GM13977 (cell line): ENCODE results near the gene MT1G.

Experiments used
- DNase-seq: peaks from one replicate; pipeline ENCODE4 v3.0.0; 2012; ENCODE audit warnings: low spot score
- CTCF ChIP-seq: IDR thresholded peaks from 2 replicates; pipeline ENCODE4 v1.5.1; 2012; ENCODE audit warnings: mild to moderate bottlenecking, control low read depth; ENCODE audit not compliant: insufficient read depth; ENCODE audit errors: extremely low read depth, missing control alignments
- in situ Hi-C: fragments of 300-500 bp; cut with MboI; formaldehyde crosslinking; loops from one replicate; pipeline ENCODE4 v1.12.0; 2022; ENCODE audit warnings: low sequenced_read_pairs, low pct_unique_long_range_greater_than_20kb, mixed read lengths, inconsistent platforms; ENCODE audit not compliant: unreplicated experiment

Gene MT1G

GRCh38 chr16:56634715-56635440 is 33.0 kb downstream of the MT1G start:
- TF ChIP-seq CTCF, result no peak
- in situ Hi-C loops, result no loop called here
- no peak for DNase-seq

- in situ Hi-C loops, result no loop called here
- no peak for DNase-seq
- TF ChIP-seq CTCF, result no peak
Measured at GRCh38 chr16:56633535-56633934, 34.3 kb downstream of the MT1G start.

- in situ Hi-C loops, result no loop called here
- no peak for DNase-seq
- no peak for TF ChIP-seq CTCF
Measured at GRCh38 chr16:56632848-56633365, 35.0 kb downstream of the MT1G start.

- no peak for DNase-seq
- no peak for TF ChIP-seq CTCF
Measured at GRCh38 chr16:56632156-56632847, 35.6 kb downstream of the MT1G start, which contains the start of gene MT1M. MT1M (plus strand) TSS chr16:56632659; CDS start chr16:56632732, 73 bp downstream.

GRCh38 chr16:56631832-56632155 is 36.1 kb downstream of the MT1G start:
- TF ChIP-seq CTCF, result no peak
- DNase-seq, result no peak
- in situ Hi-C loops, result no loop called here

More at GRCh38 chr16:56632156-56632847, 35.6 kb downstream of the MT1G start, which contains the start of gene MT1M:
- in situ Hi-C loops, result no loop called here

GRCh38 chr16:56631197-56631596 is 36.7 kb downstream of the MT1G start:
- in situ Hi-C loops, result no loop called here
- no peak for DNase-seq
- no peak for TF ChIP-seq CTCF
